ENCODE results near the gene GRK6. TPM values are rescaled to one million over a fixed set of nuclear protein-coding genes. Genes with fewer than 3 reads are reported as not detected.

Gene GRK6
- total RNA-seq, 2 donors from 2014 or later = 9.9 to 14.1 TPM

DNA sequence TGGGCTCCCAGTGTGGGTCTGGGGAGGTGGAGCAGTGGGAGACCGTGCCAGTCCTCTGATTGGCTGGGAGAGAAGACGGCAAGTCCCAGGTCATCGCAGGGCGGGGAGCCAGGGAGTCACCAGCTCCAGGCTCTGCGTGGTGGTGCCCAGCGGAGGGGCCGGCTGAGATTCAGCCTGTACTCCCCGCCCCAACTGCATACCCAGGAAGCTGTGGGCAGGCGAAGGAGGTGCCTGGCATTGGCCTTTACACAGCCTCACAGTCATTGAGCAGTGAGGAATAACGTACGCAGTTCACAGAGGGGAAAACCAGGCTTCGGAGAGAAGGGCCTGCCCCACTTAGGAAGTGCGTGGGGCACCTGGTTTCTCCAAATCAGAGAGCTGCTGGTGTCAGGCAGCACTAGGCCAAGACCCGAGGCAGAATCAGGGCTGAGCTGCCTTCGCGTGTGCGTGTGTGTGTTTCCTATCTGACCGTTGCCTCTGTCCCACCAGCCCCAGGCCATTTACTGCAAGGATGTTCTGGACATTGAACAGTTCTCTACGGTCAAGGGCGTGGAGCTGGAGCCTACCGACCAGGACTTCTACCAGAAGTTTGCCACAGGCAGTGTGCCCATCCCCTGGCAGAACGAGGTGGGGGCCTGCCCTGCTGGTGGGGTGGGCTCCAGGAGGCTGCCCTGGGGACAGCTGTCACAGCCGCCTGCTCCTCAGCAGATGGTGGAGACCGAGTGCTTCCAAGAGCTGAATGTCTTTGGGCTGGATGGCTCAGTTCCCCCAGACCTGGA is 13.9 kb downstream of the GRK6 start:
- no peak for DNase-seq (ENCODE audit: low spot score)

GRCh38 chr5:177440990-177441780 is 14.7 kb downstream of the GRK6 start:
- H3K36me3 ChIP-seq = peaks cover 28% of the 10 kb centered on the region
- H3K27ac ChIP-seq = no peak overlapping the region
- no peaks in the 10 kb centered on the region for H3K27me3 ChIP-seq
- H3K4me3 ChIP-seq = no peak overlapping the region
- no peak for TF ChIP-seq CTCF (IDR thresholded peaks at IDR 0.05)
- DNase-seq (ENCODE audit: low spot score) = no peak
- no peaks in the 10 kb centered on the region for H3K9me3 ChIP-seq
- H3K4me1 ChIP-seq = peaks cover 0 to 6% of the 10 kb centered on the region in 2 donors

More for the DNA sequence above, 13.9 kb downstream of the GRK6 start:
- no peak for TF ChIP-seq CTCF (IDR thresholded peaks at IDR 0.05)
- Histone ChIP-seq H3K4me3 (no peak overlapping the region), H3K27ac (no peak overlapping the region), H3K36me3 (peaks cover 36% of the 10 kb centered on the region), H3K27me3 (no peaks in the 10 kb centered on the region), H3K9me3 (no peaks in the 10 kb centered on the region), H3K4me1 (no peaks in the 10 kb centered on the region)

GRCh38 chr5:177442066-177442826 is 15.8 kb downstream of the GRK6 start:
- Histone ChIP-seq H3K4me1 (peaks cover 0 to 13% of the 10 kb centered on the region in 2 donors), H3K27ac (no peak overlapping the region), H3K27me3 (no peaks in the 10 kb centered on the region), H3K36me3 (peaks cover 19% of the 10 kb centered on the region), H3K4me3 (no peak overlapping the region), H3K9me3 (no peaks in the 10 kb centered on the region)
- no peak for DNase-seq (ENCODE audit: low spot score)
- no peak for TF ChIP-seq CTCF (IDR thresholded peaks at IDR 0.05)

DNA sequence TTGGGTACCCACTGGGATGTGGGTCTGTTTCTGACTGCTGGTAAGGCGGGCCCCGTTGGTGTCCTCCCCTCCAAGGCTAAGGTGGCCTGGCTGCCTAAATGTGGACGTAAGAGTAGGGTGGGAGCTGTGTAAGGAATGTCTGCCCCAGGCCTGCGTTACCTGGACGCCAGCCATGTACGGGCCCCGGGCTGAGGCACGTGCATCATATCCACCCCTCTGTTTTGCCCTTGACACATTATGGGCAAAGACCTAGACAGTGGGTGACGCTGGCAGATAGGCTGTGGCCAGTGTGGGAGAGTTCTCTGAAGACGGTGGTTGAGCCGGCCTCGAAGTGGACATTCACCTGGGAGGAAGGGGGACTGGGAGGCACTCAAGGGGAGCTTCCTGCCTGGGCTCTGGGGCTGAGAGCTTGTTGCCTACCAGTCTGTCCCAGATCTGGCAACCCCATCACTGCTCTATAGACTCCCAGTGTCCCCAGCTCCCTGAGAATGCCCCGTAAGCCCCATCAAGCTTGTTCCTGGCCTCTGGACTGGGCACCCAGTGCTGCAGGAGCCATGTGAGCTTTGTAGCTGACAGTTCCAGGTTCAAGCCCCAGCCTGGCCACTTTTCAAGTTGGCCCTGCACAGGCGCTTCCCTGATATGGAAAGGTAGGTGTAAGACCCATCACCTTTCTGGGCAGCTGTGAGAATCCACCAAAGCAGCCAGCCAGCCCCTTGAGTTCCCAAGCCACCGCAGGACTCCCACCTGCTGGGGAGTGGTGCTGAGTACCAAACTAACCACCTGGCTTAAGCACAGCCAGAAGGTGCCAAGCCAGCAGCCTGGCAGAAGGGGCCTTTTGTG is 16.9 kb downstream of the GRK6 start:
- no peak for DNase-seq (ENCODE audit: low spot score)
- Histone ChIP-seq H3K4me3 (no peak overlapping the region), H3K36me3 (peaks cover 8% of the 10 kb centered on the region), H3K9me3 (no peaks in the 10 kb centered on the region), H3K27me3 (no peaks in the 10 kb centered on the region), H3K27ac (no peak overlapping the region), H3K4me1 (peaks cover 0 to 24% of the 10 kb centered on the region in 2 donors)
- no peak for TF ChIP-seq CTCF (IDR thresholded peaks at IDR 0.05)

All from right atrium auricular region (tissue), 2 donors.